ENCODE data around the gene ETV6. TPM values are rescaled to one million over a fixed set of nuclear protein-coding genes. Genes with fewer than 3 reads are reported as not detected.

The ETV6 gene
- polyA plus RNA-seq, 12 donors: 8.2 to 15.9 (median 11.0) TPM; not detected in 1

- DNase-seq: no peak
These were observed 10.0 kb upstream of the ETV6 start for GRCh38 chr12:11639454-11639853.

DNA sequence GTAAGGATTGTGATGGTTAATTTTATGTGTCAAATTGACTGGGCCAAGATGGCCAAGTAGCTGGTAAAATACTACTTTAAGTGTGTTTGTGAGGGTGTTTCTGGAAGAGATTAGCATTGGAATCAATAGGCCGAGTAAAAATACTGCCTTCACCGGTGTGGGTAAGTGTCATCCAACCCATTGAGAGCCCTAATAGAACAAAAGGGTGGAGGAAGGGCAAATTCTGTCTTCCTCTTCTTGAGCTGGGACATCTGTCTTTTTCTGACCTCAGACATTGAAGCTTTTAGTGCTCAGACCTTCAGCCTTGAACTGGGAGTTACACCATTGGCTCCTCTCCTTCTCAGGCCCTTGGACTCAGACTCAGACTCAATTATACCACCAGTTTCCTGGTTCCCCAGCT lies 8.0 kb upstream of the ETV6 start:
- no peak for DNase-seq

DNA sequence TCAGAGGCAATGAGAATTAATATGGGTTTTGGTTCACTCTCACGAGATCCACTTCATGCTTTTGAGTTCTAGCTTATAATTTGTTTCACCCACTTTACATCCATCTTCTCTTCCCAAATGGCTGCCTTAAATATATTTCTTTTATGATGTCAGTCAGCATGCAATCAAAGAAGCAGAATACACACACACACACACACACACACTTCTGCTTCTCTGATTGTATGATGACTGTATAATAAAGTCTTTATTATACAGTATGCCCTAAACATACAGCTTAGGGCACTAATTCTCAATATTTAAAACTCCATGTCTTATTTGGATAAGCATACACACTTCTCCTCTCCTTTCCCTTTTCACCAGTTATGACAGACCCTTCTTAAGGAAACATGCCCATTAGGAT lies 6.7 kb upstream of the ETV6 start:
- no peak for DNase-seq

DNA sequence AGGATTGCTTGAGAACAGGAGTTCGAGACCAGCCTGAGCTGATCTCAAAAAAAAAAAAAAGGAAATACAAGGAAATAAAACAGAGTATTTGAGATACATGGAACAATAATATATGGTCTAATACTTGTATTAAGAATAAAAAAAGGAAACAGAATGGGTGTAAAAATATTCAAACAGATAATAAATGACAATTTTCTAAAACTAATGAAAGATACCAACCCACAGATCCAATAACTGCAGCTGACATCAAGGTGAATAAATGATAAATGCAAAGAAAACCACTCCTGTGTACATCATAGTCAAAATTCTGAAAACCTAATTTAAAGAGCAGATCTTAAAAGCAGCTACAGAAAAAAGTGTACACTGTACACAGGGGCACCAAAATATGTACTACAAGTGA lies 4.1 kb upstream of the ETV6 start:
- no peak for DNase-seq

DNA sequence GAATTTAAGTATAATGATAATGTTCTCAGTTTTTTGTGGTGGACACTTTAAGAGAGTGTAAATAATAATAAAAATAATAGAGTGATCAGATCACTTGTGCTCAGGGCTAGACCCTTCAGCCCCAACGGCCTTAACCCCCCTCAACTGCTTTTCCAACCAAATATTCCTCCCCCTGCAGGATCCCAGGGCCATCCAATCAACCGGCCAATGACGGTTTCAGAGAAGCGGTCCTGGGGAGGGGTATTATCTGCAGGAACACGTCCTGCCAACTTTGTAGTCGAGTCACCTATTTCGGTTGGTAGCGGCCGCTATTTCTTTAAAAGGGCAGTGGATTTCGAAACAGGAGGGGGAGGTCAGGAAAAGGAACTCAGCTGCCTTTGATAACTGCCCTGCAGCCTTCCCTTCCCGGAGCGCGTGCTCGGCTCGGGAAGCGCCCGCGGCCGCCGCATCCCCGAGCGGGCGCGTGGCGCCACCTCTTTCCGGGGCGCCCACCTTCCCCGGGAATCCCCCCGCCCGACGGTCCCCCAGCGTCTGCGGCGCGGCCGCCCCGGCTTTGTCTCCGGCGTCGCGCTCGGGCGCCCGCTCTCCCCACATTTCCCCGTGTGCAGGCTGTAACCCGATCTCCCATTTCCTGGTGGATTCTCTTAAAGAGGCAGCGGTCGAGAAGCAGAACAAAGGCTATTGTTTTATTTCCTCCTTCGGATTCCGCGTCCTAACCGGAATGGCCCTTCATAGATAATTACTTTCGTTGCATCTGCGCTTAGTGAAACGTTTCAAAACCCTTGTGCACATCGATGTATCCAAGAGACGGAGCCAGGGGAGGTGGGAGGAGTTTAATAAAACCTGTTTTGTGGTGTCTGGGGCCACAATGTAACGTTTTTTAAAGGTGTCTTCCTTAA lies 711 bp upstream of the ETV6 start:
- DNase-seq: peak; percentile 84

DNA sequence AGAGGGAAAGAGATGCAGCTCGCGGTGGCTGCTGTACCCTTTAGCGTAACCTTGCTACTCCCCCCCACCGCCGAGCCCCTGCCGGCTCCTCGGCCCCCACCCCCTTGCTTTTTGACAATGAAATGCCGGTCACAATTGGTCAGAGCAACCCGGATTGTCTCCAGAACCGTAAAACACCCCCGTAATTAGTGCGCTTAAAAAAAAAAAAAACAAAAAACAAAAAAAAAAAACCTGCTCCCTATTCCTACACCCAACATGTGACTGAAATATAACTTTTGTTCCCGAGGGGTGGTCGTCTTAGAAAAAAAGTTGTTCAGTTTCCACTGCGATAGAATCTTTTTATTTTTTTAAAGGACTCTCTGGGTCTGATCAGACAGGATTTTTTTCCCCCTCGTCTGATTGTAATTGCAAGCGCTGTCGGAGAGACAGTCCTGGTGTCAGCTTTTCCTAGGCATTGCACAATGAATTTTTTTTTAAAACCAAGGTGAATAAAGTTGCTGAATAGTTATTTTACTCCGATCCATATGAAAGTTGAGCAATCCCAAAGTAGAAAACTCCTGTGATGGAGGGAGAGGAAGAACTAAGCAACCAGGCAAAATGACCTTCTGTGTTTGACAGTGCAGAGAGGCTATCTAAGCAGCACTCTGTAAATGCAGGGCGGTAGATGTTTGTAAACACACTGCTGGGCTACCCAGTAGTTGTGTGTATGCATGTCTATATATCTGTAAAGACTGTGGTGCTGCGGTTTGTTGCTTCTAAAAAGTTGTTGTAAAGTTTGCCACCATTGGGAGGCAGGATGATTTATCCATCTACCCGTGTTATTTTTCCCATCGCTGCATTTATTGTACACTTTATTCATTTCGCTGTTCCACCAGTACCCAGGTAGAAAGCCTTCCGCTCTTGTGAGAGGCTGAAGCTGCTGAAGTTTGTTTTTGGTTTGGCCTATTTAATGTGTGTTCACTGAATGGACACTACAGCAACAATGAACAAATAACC lies 1.1 kb downstream of the ETV6 start:
- peak; percentile 49 for DNase-seq

DNA sequence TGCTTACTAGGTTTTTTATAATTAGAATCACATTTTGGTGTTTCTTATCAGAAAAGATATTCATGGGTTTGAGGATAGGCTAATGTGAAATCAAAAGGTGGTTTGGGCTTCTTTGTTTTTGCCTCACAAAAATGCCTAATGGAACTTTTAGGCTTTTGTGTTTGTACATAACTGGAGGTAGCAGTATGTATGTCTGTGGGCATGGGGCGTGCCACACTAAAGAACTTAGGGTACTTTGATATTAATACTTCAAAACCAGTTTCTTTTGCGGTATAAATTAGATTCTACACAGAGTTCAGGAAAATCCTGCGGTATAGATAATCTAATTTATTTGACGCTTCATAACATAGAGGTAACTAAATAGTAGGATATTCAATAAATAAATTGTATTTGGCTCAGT lies 1.9 kb downstream of the ETV6 start:
- no peak for DNase-seq

- DNase-seq: peak; percentile 40
These were observed 2.3 kb downstream of the ETV6 start for GRCh38 chr12:11651785-11652184.

- DNase-seq: peak; percentile 51
These were observed 3.0 kb downstream of the ETV6 start for GRCh38 chr12:11652351-11653040.

GRCh38 chr12:11653215-11653753 lies 3.8 kb downstream of the ETV6 start:
- no peak for DNase-seq

- DNase-seq: no peak
These were observed 4.9 kb downstream of the ETV6 start for GRCh38 chr12:11654338-11654737.

DNA sequence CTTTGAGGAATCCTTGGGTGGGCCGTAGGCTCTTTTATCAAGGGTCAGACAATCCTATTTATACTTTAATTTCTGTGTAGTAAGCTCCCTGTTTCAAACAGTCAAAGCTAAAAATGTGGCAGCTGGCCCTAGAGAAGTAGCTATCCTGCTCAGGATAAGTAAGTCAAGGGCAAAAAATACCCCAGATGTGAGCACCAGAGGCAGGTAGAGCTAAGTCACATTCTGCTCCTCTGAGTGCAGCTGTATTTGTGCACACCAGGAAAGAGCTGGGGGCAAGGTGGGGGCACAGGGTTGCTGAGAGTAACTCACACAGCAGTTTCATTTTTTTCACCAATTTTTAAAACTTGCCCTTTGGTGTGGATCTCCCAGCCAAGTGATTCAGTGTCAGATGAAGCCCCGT lies 5.3 kb downstream of the ETV6 start:
- no peak for DNase-seq

DNA sequence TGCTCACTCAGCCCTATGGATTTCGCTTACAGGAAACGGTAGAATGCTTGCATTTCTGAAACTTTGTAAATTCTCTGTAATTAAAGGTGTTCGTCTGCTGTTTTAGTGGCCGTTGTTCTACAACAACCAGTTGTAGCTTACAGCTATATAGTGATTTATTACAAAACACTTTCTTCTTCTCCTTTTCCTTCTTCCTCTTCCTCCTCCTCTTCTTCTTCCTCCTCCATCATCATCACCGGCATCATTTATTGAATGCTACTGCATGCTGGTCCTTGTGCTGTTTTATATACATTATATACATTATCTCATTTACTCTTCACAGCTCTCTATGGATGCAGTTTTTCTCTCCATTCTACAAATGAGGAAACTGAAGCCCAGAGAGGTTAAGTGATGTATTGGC lies 6.4 kb downstream of the ETV6 start:
- no peak for DNase-seq

- no peak for DNase-seq
These were observed 7.1 kb downstream of the ETV6 start for GRCh38 chr12:11656550-11656949.

DNA sequence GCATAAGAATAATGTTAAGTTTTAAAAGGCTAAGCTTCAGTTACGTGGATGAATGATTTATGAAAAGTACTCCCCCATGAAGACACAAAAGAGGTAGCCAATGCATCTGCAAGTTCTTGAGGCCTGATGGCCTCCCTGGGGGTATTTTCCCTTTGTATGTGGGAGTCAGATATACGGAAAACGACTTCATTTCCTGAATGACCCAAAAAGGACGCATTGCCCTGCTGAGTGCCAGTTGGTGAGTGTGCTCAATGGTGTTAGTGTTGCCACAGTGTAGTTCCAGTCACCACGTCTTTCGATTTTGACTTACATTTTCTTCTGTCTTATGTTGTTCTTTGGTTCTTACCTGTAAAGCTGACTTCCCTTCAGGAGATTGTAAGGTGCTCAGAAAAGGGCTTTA lies 8.0 kb downstream of the ETV6 start:
- DNase-seq: no peak

DNA sequence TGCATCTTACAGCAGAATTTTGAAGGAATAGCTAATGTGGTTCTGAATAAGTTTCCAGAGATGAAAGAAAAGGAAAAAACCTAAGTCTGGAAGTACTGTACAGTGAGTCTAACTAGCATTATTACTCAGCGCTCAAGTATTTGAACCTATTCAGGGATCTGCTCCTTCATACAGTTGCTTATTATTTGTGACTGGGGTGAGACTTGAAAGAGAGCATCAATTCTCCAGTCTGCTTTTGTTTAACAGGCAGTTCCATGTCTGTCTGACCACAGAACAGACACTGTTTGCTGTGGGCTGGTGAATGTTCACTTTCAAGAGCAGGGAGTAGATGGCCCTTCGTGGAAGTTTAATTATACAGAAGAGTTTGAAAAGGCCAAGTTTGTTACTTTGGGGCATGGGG lies 9.3 kb downstream of the ETV6 start:
- DNase-seq: no peak

GRCh38 chr12:11660624-11661023 lies 11.2 kb downstream of the ETV6 start:
- DNase-seq: no peak

- DNase-seq: no peak
These were observed 12.1 kb downstream of the ETV6 start for GRCh38 chr12:11661491-11662089.

DNA sequence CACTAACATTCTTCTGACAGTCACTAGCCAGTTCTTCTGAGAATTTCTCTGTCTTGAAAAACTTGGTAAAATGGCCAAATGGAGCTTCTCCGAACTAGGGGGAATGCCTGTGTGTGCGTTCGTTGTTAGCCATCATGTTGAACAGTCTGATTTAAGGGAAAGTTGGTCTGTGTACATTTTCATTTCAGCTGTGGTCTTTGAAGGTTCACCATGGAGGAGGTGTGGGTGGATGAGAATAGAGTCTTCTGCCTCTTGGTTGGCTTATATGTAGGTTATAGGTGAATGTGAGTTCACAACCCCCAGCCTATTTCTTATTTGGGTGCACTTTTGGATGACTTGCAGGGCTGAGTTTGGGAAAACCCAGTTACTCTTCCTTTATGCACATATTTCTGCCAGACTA lies 12.9 kb downstream of the ETV6 start:
- no peak for DNase-seq

GRCh38 chr12:11663130-11663529 lies 13.7 kb downstream of the ETV6 start:
- DNase-seq: no peak

DNA sequence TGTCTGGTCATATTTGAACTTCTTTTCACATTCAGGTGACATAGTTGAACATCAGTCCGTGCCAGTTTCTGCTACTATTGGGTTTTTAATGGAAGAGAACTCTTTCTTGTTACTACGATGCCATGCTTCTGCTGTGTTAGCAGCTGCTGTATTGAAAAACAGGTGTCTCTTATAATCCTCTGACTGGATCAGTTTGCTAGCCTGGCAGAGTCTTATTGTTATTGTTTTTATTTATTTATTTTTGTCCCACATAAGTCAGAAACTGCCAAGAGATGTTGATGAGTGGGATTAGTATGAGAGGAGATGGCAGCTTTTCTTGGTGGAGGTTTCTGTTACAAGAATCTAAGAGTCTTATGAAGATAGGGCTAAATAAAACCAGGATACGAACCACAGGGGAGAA lies 14.6 kb downstream of the ETV6 start:
- DNase-seq: no peak
